Subcutaneous adipose tissue (tissue), 4 donors: Measurements from ENCODE around the gene ERBIN. TPM values are rescaled to one million over a fixed set of nuclear protein-coding genes. Genes with fewer than 3 reads are reported as not detected.

Experiments used
- CTCF ChIP-seq: fragments of 450-650 bp; IDR thresholded peaks from one replicate; pipeline ENCODE4 v1.5.1; 2016; ENCODE audit warnings: low read depth, mild to moderate bottlenecking, control low read depth, antibody characterized with exemption, moderate library complexity
- total RNA-seq, 4 donors: library from RNA; depleted of rRNA; stranded (reverse); fragments of >200 nt; gene quantifications; one replicate each; pipeline ENCODE4 v1.1.0, GENCODE V29; 2016

ERBIN gene
- total RNA-seq, 4 donors from 2014 or later = 50.3 to 119 (median 70.5) TPM

- no peak for TF ChIP-seq CTCF
Observed at GRCh38 chr5:65910711-65911110, 15.7 kb upstream of the ERBIN start.

GRCh38 chr5:65912311-65912710, 14.1 kb upstream of the ERBIN start:
- TF ChIP-seq CTCF = no peak

GRCh38 chr5:65913519-65913918, 12.9 kb upstream of the ERBIN start:
- no peak for TF ChIP-seq CTCF

- no peak for TF ChIP-seq CTCF
Observed at GRCh38 chr5:65914641-65915196, 11.7 kb upstream of the ERBIN start.

GRCh38 chr5:65916066-65916465, 10.3 kb upstream of the ERBIN start:
- no peak for TF ChIP-seq CTCF

- TF ChIP-seq CTCF = no peak
Observed at GRCh38 chr5:65916636-65917035, 9.7 kb upstream of the ERBIN start.

GRCh38 chr5:65919773-65920172, 6.6 kb upstream of the ERBIN start:
- TF ChIP-seq CTCF = no peak
